NOMO-1 treated with dmso at 0.1 percent for 144 hours (cell line): ENCODE results near the gene MRPS15.
A peak's percentile ranks its signal among the peaks of the same experiment; 100 is the strongest.
"Not testable (repeated sequence)": the region's sequence is repeated elsewhere in the genome, so short reads cannot be mapped to it uniquely, and the experiment has no call there.

Experiments used
- DNase-seq: peaks from one replicate; lab custom pipeline; 2025; ENCODE audit not compliant: unreplicated experiment; lab: John Stamatoyannopoulos, UW

Gene MRPS15

GRCh38 chr1:36463803-36464604, at the start of gene MRPS15:
TSS of gene MRPS15 (minus strand) at chr1:36464384. CDS start at chr1:36464275, 109 bp downstream.
- peak; percentile 95 for DNase-seq

- no peak for DNase-seq
Measured at GRCh38 chr1:36512842-36513241, 48.7 kb upstream of the MRPS15 start.

DNA sequence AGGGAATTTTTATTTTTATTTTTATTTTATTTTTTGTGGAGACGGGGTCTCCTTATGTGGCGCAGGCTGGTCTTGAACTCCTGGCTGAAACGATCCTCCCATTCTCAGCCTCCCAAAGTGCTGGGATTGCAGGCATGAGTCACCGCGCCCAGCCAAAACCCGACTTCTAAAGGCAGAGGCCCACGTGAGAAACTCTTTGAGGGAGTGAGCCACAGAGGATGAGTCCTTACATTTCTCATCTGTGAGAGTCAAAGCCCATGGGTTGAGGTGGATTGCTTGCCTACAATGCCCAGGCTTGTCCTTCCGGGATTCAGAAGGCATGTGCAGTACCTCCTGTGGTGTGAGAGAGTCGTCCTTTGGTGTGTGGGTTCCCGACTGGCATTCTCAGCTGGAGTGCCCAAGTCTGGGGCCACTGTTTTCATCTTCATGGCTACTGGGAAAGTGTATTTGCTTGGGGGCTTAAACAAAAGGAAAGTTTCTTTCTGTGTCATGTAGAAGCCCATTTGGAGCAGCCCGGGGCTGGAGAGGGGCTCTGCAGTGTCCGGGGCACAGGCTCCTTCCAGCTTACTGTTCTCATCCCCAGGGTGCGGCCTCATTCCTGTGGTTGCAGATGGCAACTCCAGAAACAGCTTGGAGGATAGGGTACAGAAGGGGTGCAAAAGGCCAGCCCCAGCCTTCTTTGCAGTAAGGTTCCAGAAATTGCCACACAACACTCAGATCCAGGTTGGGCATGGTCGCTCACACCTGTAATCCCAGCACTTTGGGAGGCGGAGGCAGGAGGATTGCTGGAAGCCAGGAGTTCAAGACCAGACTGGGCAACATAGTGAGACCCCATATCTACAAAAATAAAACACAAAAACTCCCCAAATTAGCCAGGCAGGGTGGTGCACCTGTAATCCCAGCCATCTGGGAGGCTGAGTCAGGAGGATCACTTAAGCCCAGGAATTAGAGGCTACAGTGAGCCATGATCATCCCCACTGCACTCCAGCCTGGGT, 47.9 kb upstream of the MRPS15 start:
- DNase-seq, result no peak

DNA sequence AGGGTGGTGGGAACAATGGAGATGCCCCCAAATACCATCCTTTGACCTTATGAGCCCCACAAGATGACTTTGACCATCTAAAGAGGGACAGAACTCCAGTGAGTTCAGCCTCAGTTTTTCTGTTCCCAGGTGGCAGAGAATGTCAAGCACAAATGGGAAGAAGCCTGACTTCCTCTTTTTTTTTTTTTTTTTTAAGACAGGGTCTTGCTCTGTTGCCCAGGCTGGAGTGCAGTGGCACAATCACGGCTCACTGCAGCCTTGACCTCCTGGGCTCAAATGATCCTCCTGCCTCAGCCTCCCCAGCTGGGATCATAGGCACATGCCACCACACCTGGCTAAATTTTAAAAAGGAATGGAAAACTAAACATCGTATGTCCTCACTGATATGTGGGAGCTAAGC, 47.0 kb upstream of the MRPS15 start:
- not testable (repeated sequence) for DNase-seq

DNA sequence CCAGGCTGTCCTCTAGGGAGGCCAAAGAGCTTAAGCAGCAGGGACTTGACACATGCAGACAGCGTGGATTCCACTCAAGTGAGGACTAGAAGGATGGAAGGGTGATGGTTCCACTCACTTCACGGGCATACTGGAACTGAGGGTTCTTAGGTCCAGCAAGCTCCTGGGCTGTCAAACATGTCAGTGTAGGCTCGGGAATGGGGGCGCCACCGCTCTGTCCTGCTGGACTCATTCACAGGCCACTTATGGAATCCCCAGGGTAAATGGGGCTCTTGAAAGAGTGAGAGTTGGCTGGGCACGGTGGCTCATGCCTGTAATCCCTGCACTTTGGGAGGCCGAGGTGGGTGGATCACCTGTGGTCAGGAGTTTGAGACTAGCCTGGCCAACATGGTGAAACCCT, 46.2 kb upstream of the MRPS15 start:
- no peak for DNase-seq

GRCh38 chr1:36508257-36508656, 44.1 kb upstream of the MRPS15 start:
- no peak for DNase-seq

- no peak for DNase-seq
Measured at GRCh38 chr1:36506276-36506920, 42.2 kb upstream of the MRPS15 start.

GRCh38 chr1:36503733-36504132, 39.5 kb upstream of the MRPS15 start:
- no peak for DNase-seq

DNA sequence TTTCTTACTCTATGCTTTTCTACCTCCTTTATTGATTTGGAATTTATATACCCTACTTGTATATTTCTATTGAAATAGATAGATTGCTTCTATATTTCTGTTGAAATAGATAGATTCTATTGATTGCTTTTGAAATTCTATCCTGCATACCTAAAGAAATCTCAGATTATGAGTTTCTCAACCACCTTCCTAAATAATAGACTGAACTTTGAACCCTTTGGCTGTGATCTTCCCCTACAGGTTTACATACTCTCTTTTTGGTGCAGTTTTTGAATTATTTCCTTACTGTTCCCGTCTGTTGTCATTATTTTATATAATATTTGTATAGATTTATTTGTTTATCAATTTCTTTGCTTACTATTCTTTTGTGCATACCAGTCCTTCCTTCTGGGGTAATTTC, 39.0 kb upstream of the MRPS15 start:
- DNase-seq, result no peak

DNA sequence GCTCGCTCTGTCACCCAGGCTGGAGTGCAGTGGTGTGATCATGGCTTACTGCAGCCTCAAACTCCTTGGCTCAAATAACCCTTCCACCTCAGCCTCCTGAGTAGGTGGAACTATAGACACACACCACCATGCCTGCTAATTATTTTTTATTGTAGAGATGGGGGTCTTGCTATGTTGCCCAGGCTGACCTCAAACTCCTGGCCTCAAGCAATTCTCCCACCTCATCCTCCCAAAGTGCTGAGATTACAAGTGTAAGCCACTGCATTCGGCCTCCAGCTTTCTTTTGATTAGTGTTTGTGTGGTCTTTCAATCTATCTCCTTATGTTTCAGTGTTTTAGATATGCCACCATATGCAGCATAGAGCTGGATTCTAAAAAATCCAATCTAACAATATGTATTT, 38.4 kb upstream of the MRPS15 start:
- DNase-seq, result no peak

- DNase-seq, result not testable (repeated sequence)
Measured at GRCh38 chr1:36501911-36502310, 37.7 kb upstream of the MRPS15 start.

- no peak for DNase-seq
Measured at GRCh38 chr1:36497207-36497606, 33.0 kb upstream of the MRPS15 start.

DNA sequence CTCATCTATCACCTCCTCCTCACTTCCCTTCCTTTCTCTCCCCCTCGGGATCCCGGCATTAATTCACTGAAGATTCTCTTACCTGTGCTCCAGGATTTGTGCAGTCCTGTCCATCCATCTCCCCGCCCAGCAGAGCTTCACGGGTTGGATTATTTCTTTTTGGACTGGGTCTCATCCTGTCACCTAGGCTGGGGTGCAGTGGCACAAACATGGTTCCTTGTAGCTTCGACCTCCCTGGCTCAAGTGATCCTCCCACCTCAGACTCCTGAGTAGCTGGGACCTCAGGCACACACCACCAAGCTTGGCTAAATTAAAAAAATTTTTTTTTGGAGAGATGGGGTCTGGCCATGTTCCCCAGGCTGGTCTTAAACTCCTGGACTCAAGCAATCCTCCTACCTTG, 30.8 kb upstream of the MRPS15 start:
- no peak for DNase-seq

GRCh38 chr1:36493524-36493923, 29.3 kb upstream of the MRPS15 start:
- no peak for DNase-seq

DNA sequence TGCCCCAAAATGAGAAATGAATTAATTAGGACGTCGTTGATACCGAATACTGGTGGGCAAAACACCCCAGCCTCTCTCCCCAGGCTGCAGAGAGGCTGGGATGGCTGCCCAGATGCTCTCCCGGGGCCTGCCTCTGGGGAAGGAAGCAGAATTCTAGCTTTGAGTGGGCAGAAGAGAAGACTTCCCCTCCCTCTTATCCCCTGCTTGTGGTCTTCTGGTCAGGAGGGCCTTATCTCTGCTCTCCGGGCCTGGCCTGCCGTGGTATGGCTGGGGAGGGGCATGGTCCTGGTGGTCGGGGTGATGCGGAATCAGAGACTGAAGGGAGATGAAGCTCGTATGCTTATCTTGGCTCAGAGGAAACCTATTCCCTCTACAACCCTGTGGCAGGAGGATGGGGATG, 28.3 kb upstream of the MRPS15 start:
- DNase-seq, result no peak

DNA sequence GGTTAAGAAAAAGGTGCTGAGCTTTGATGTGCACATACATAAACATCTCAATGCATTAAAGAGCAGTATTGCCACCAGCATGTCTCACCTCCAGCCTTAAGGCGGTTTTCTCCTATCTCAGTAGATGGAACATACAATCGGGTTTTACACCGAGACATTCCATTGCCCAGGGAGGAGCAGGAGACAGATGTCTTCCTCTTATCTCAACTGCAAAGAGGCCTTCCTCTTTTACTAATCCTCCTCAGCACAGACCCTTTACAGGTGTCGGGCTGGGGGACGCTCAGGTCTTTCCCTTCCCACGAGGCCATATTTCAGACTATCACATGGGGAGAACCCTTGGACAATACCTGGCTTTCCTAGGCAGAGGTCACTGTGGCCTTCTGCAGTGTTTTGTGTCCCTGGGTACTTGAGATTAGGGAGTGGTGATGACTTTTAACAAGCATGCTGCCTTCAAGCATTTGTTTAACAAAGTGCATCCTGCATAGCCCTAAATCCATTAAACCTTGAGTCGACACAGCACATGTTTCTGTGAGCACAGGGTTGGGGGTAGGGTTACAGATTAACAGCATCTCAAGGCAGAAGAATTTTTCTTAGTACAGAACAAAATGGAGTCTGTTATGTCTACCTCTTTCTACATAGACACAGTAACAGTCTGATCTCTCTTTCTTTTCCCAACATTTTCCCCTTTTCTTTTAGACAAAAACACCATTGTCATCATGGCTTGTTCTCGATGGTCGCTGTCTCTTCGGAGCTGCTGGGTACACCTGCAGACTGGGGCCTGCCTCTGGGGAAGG, 25.3 kb upstream of the MRPS15 start:
- not testable (repeated sequence) for DNase-seq

DNA sequence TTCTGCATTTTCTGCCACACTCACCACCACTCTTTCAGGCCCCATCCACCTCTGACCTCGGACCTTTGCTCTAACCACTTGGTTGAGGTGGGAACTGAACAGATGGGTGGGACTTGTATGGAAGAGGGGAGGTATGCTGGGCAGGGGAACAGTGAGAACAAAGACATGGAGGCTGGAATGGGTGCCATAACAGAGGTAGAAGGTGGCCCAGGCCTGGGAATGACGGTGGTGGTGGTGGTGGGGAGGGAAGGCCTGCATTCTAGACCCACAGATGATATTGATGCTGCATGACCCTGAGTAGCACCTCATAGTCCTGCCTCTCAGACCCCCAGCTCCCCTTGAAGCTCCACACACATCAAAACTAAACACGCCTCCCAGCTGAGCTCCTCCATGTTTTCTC, 23.7 kb upstream of the MRPS15 start:
- DNase-seq, result no peak

GRCh38 chr1:36487336-36487725, 23.1 kb upstream of the MRPS15 start:
- not testable (repeated sequence) for DNase-seq

GRCh38 chr1:36486439-36487335, 22.5 kb upstream of the MRPS15 start:
- DNase-seq, result peak; percentile 95

GRCh38 chr1:36486093-36486438, 21.9 kb upstream of the MRPS15 start:
- no peak for DNase-seq
